HEK293 (cell line): Measurements from ENCODE around the gene KIRREL3.

Source experiments
- CTCF ChIP-seq: fragments of 450-650 bp; formaldehyde crosslinking; IDR thresholded peaks from 2 replicates; pipeline ENCODE4 v1.5.1; 2016; ENCODE audit warnings: missing biosample characterization, missing genetic modification characterization
- ELK4 ChIP-seq: IDR thresholded peaks from 2 replicates; pipeline ENCODE4 v1.6.1; 2011; ENCODE audit warnings: mild to moderate bottlenecking, low read depth, low read length, borderline replicate concordance
- PRDM10 ChIP-seq: fragments of 450-650 bp; formaldehyde crosslinking; IDR thresholded peaks from 2 replicates; pipeline ENCODE4 v1.5.1; 2016; ENCODE audit warnings: missing biosample characterization, missing genetic modification characterization
- YY1 ChIP-seq: fragments of 450-650 bp; formaldehyde crosslinking; IDR thresholded peaks from 2 replicates; pipeline ENCODE4 v1.5.1; 2018; ENCODE audit warnings: missing biosample characterization, missing genetic modification characterization
- ZFP37 ChIP-seq: fragments of 450-650 bp; formaldehyde crosslinking; IDR thresholded peaks from 2 replicates; pipeline ENCODE4 v1.5.1; 2016; ENCODE audit warnings: missing biosample characterization, missing genetic modification characterization
- ZNF10 ChIP-seq: fragments of 450-650 bp; formaldehyde crosslinking; IDR thresholded peaks from 2 replicates; pipeline ENCODE4 v1.5.1; 2017; ENCODE audit warnings: missing biosample characterization, missing genetic modification characterization
- ZNF26 ChIP-seq: fragments of 450-650 bp; formaldehyde crosslinking; IDR thresholded peaks from 2 replicates; pipeline ENCODE4 v1.5.1; 2016; ENCODE audit warnings: missing biosample characterization, missing genetic modification characterization
- ZNF639 ChIP-seq: fragments of 450-650 bp; formaldehyde crosslinking; IDR thresholded peaks from 2 replicates; pipeline ENCODE4 v1.5.1; 2016; ENCODE audit warnings: missing biosample characterization, missing genetic modification characterization
- ZSCAN23 ChIP-seq: fragments of 450-650 bp; formaldehyde crosslinking; IDR thresholded peaks from 2 replicates; pipeline ENCODE4 v1.5.1; 2016; ENCODE audit warnings: missing biosample characterization, missing genetic modification characterization

DNA sequence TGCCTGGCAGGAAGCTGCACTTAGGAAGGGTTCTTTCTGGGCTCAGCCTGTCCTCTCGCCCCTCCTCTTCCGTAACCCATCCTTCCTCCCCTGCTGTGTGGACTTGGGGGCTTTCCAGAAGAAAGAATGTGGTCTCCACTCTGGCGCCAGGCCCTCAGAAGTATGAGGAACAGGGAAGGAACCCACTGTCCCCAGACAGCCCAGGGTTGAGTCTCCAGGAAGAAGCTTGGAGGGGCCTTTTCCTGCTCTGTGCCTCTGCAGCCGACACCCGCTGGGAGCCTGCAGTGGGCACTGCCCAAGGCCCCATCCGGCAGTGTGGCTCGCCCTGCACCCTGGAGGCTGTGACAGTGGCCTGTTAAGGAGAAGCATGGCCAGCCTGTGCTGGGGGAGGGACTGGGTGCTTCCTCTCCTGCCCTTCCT is 532.5 kb downstream of the KIRREL3 start:
- TF ChIP-seq CTCF (tag by site-specific recombination) (no peak), PRDM10 (tag by site-specific recombination) (no peak), ZSCAN23 (tag by site-specific recombination) (no peak), YY1 (tag by site-specific recombination) (no peak), ZFP37 (tag by site-specific recombination) (no peak), ZNF639 (tag by site-specific recombination) (no peak), ELK4 (no peak), ZNF26 (tag by site-specific recombination) (no peak), ZNF10 (no peak)
